Prostate gland (tissue), 2 donors: Measurements from ENCODE around the gene USP15. TPM values are rescaled to one million over a fixed set of nuclear protein-coding genes. Genes with fewer than 3 reads are reported as not detected.

Experiments
- DNase-seq: peaks from one replicate; pipeline ENCODE4 v3.0.0-alpha.2; 2019; ENCODE audit warnings: low spot score
- H3K27ac ChIP-seq, 2 donors: fragments of 200-600 bp; sonication (generic); 2 replicates each; pipeline ENCODE4 v1.5.1; 2017 to 2019
- H3K27me3 ChIP-seq: fragments of 200-600 bp; sonication (generic); replicated peaks from 2 replicates; pipeline ENCODE4 v1.5.1; 2019; ENCODE audit not compliant: insufficient read depth
- H3K36me3 ChIP-seq, 2 donors: fragments of 200-600 bp; sonication (generic); 1 replicate in 1 of 2; 2 replicates in 1 of 2; pipeline versions ENCODE4 v1.5.1 to v1.8.1; 2017 to 2019
- H3K4me1 ChIP-seq: fragments of 200-600 bp; sonication (generic); replicated peaks from 2 replicates; pipeline ENCODE4 v1.5.1; 2019
- H3K4me3 ChIP-seq, 2 donors: fragments of 200-600 bp; sonication (generic); 2 replicates each; pipeline ENCODE4 v1.5.1; 2017 to 2019
- H3K9me3 ChIP-seq: fragments of 200-600 bp; sonication (generic); 2 replicates; pipeline ENCODE4 v1.5.1; 2017
- POLR2A ChIP-seq: fragments of 450-650 bp; IDR thresholded peaks from one replicate; pipeline ENCODE4 v1.6.1; 2016; ENCODE audit warnings: antibody characterized with exemption, mild to moderate bottlenecking
- POLR2AphosphoS5 ChIP-seq: sonication (generic); formaldehyde crosslinking; IDR thresholded peaks from one replicate; pipeline ENCODE4 v1.6.1; 2017; ENCODE audit warnings: antibody characterized with exemption
- WGBS: methylation state at CpG from one replicate; pipeline ENCODE4 v1.1.5; 2018; 5-methylcytosine and 5-hydroxymethylcytosine counted together
- intact Hi-C: fragments of 100-400 bp; cut with DNase I; formaldehyde crosslinking; loops from one replicate; pipeline ENCODE4 v1.14.2; 2022
- total RNA-seq, 2 donors: library from RNA; depleted of rRNA; stranded (reverse); fragments of >200 nt; gene quantifications; one replicate each; pipeline ENCODE4 v1.1.0, GENCODE V29; 2016
- TF ChIP-seq, protein P1 (sequence below), 4 experiments: fragments of 200-600 bp in 2 of 4; fragments of 450-650 bp in 2 of 4; sonication (generic) in 2 of 4; IDR thresholded peaks; 1 replicate in 3 of 4; 2 replicates in 1 of 4; pipeline ENCODE4 v1.5.1; 2016 to 2019; ENCODE audit warnings: antibody characterized with exemption in 4 of 4, mild to moderate bottlenecking in 2 of 4, moderate library complexity in 2 of 4

The USP15 gene
- total RNA-seq, 2 donors from 2014 or later, result 33.6 to 59.4 TPM

DNA sequence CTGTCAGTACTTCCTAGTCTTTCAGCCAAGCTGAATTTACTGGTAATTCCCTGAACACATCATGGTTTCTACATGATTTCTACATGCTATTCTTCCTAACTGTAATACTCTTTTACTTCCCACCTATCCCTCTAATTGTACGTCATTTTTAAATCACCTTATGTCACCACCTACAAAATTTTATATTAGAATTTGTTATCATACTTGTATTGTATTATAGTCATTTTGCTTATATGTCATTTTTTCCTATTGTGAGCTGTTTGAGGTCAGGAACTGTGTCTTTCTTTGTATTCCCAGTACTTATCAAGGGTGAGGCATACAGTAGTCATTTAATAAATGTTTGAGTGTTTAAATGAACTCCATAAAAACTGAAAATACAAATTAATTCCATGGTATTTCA is 86.6 kb downstream of the USP15 start:
- no peaks in the 10 kb centered on the region for H3K27me3 ChIP-seq
- 84% methylated on average over 1 of the region's 1 CpG for WGBS
- intact Hi-C loops, result no loop called here

DNA sequence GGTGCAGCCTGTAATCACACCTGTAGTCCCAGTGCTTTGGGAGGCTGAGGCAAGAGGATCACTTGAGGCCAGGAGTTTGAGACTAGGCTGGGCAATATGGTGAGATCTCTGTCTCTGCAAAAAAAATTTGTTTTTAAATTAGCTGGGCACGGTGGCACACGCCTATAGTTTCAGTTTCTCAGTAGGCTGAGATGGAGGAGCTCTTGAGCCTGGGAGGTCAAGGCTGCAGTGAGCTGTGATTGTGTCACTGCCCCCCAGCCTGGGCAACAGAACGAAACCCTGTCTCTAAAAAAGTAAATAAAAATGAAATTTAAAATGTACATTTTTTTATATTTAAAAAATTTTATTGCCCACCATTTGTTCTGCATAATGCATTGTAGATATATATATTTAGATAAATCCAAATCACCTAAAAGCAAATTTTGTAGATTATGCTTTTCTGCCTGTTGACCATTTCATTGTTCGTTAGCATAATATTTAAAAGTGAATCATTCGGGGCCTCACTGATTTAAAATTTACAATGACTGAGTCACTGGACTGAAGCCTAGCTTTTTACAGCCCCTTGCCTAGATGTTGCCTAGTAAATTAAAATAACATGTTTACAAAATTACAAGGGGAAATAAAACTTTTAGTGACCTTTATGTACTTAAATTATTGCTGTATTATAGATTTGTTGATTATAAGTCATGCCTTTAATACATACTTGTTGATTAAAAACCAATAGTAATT is 87.9 kb downstream of the USP15 start:
- Histone ChIP-seq H3K4me1 (no peaks in the 10 kb centered on the region), H3K4me3 (no peak overlapping the region), H3K9me3 (no peaks in the 10 kb centered on the region), H3K27me3 (no peaks in the 10 kb centered on the region), H3K36me3 (no peaks in the 10 kb centered on the region), H3K27ac (no peak overlapping the region)
- 82% methylated on average over 5 of the region's 5 CpGs for WGBS
- TF ChIP-seq, protein P1, sequence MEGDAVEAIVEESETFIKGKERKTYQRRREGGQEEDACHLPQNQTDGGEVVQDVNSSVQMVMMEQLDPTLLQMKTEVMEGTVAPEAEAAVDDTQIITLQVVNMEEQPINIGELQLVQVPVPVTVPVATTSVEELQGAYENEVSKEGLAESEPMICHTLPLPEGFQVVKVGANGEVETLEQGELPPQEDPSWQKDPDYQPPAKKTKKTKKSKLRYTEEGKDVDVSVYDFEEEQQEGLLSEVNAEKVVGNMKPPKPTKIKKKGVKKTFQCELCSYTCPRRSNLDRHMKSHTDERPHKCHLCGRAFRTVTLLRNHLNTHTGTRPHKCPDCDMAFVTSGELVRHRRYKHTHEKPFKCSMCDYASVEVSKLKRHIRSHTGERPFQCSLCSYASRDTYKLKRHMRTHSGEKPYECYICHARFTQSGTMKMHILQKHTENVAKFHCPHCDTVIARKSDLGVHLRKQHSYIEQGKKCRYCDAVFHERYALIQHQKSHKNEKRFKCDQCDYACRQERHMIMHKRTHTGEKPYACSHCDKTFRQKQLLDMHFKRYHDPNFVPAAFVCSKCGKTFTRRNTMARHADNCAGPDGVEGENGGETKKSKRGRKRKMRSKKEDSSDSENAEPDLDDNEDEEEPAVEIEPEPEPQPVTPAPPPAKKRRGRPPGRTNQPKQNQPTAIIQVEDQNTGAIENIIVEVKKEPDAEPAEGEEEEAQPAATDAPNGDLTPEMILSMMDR (IDR thresholded peaks at IDR 0.05), result no peak
- no peak for TF ChIP-seq POLR2A
- no peak for TF ChIP-seq POLR2AphosphoS5
- no peak for DNase-seq
- intact Hi-C loops, result no loop called here

More for the DNA sequence above, 86.6 kb downstream of the USP15 start:
- Histone ChIP-seq H3K27ac (no peak overlapping the region), H3K36me3 (no peaks in the 10 kb centered on the region), H3K4me1 (no peaks in the 10 kb centered on the region), H3K4me3 (no peak overlapping the region), H3K9me3 (no peaks in the 10 kb centered on the region)
- DNase-seq, result no peak
- TF ChIP-seq POLR2A (no peak), POLR2AphosphoS5 (no peak)
- TF ChIP-seq, protein P1 (IDR thresholded peaks at IDR 0.05), result no peak

DNA sequence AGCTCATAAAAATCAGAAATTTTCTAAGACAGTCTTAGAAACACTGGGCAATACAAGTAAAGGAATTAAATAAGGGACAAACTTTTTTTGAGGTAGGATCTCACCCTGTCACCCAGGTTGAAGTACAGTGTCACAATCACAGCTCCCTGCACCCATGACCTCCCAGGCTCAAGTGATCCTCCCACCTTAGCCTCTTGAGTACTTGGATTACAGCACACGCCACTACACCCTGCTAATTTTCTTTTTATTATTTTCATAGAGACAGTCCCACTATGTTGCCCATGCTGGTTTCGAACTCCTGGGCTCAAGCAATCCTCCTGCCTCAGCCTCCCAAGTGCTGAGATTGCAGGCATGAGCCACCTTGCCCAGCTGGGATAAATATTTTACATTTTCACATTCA is 90.3 kb downstream of the USP15 start:
- no peak for DNase-seq
- H3K9me3 ChIP-seq, result no peaks in the 10 kb centered on the region
- no peaks in the 10 kb centered on the region for H3K4me1 ChIP-seq
- TF ChIP-seq POLR2AphosphoS5 (no peak), POLR2A (no peak)
- TF ChIP-seq, protein P1 (IDR thresholded peaks at IDR 0.05), result no peak
- no peaks in the 10 kb centered on the region for H3K36me3 ChIP-seq
- WGBS, result 75% methylated on average over 2 of the region's 2 CpGs
- no peak overlapping the region for H3K27ac ChIP-seq
- no peaks in the 10 kb centered on the region for H3K27me3 ChIP-seq
- intact Hi-C loops, result no loop called here
- no peak overlapping the region for H3K4me3 ChIP-seq

DNA sequence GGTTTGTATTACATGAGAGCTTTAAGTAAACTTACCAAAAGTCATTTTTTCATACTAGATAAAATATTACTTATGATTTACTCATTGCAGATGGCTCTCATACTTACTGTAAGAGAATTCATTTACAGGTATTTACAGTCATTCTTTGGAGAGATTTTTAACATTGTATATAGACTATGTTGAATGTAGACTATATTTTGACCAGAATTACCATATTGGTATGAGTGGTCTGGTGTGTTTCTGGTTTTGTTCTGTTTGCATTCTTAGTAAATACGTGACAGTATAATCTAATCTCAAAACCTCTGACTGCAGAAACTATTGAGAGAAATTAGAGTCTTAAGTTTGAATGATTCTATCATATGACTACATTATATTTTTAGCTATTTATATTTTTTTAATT is 91.1 kb downstream of the USP15 start:
- no peaks in the 10 kb centered on the region for H3K27me3 ChIP-seq
- TF ChIP-seq POLR2AphosphoS5, result no peak
- TF ChIP-seq, protein P1 (IDR thresholded peaks at IDR 0.05), result no peak
- no peak for TF ChIP-seq POLR2A
- no peaks in the 10 kb centered on the region for H3K4me1 ChIP-seq
- no peak for DNase-seq
- H3K4me3 ChIP-seq, result no peak overlapping the region
- intact Hi-C loops, result no loop called here
- H3K9me3 ChIP-seq, result no peaks in the 10 kb centered on the region
- H3K27ac ChIP-seq, result no peak overlapping the region
- H3K36me3 ChIP-seq, result no peaks in the 10 kb centered on the region
- 98% methylated on average over 1 of the region's 1 CpG for WGBS

DNA sequence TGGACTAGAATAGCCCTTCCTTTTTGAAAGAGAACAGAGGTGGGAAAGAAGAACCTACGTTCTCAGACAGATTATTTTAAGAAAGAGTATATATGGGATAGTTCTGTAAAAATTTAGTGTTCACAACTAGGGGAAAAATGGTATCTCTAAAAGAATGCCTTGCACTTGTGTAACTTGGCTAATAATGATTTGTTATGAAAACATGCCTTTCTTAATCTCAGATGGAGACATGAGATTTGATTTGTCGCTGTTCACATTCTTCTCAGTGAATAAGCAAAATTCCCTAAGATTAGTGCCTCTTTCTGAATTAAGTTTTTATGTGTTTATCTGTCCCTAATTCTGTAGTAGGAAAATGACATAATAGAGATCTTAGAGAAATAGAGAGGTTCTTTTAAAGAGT is 100.8 kb downstream of the USP15 start:
- Histone ChIP-seq H3K27ac (no peak overlapping the region), H3K27me3 (no peaks in the 10 kb centered on the region), H3K4me1 (no peaks in the 10 kb centered on the region), H3K36me3 (no peaks in the 10 kb centered on the region), H3K9me3 (no peaks in the 10 kb centered on the region), H3K4me3 (no peak overlapping the region)
- intact Hi-C loops, result no loop called here
- DNase-seq, result no peak
- 87% methylated on average over 2 of the region's 2 CpGs for WGBS
- TF ChIP-seq POLR2A, result no peak
- no peak for TF ChIP-seq POLR2AphosphoS5
- TF ChIP-seq, protein P1 (IDR thresholded peaks at IDR 0.05), result no peak
